Transverse colon (tissue), 4 donors: ENCODE measurements around the gene CPSF4L. TPM values are rescaled to one million over a fixed set of nuclear protein-coding genes. Genes with fewer than 3 reads are reported as not detected.

Source experiments
- DNase-seq: peaks from one replicate; pipeline ENCODE4 v3.0.0-alpha.2; 2019
- H3K27ac ChIP-seq, 4 donors: fragments of 200-600 bp; sonication (generic); 2 replicates each; pipeline ENCODE4 v1.5.1; 2016 to 2018; ENCODE audit warnings: inconsistent platforms in 4 of 4
- H3K27me3 ChIP-seq: fragments of 200-600 bp; sonication (generic); 2 replicates; pipeline ENCODE4 v1.5.1; 2017; ENCODE audit warnings: inconsistent platforms
- H3K36me3 ChIP-seq, 4 donors: fragments of 200-600 bp; sonication (generic); 2 replicates each; pipeline ENCODE4 v1.5.1; 2017 to 2019; ENCODE audit warnings: inconsistent platforms in 4 of 4
- H3K4me1 ChIP-seq, 4 donors: fragments of 200-600 bp; sonication (generic); 2 replicates each; pipeline ENCODE4 v1.5.1; 2017 to 2020; ENCODE audit warnings: inconsistent platforms in 4 of 4
- H3K4me3 ChIP-seq, 4 donors: fragments of 200-600 bp; sonication (generic); 1 replicate in 1 of 4; 2 replicates in 3 of 4; pipeline versions ENCODE4 v1.5.1 to v1.6.1; 2017 to 2019; ENCODE audit warnings: inconsistent platforms in 4 of 4
- H3K9me3 ChIP-seq, 2 donors: fragments of 200-600 bp; sonication (generic); 2 replicates each; pipeline ENCODE4 v1.5.1; 2017 to 2019; ENCODE audit warnings: inconsistent platforms in 2 of 2
- EP300 ChIP-seq: sonication (generic); formaldehyde crosslinking; IDR thresholded peaks from one replicate; pipeline ENCODE4 v1.6.1; 2017; ENCODE audit warnings: antibody characterized with exemption, low read depth
- POLR2A ChIP-seq: fragments of 450-650 bp; IDR thresholded peaks from one replicate; pipeline ENCODE4 v1.6.1; 2016; ENCODE audit warnings: antibody characterized with exemption, mild to moderate bottlenecking, moderate library complexity
- POLR2AphosphoS5 ChIP-seq, 3 donors: sonication (generic); formaldehyde crosslinking; IDR thresholded peaks; one replicate each; pipeline ENCODE4 v1.6.1; 2016; ENCODE audit warnings: antibody characterized with exemption in 3 of 3
- WGBS, 2 donors: methylation state at CpG; one replicate each; pipeline ENCODE4 v1.1.5; 2018; ENCODE audit warnings: low coverage in 1 of 2; 5-methylcytosine and 5-hydroxymethylcytosine counted together
- in situ Hi-C, 4 donors: fragments of 200-750 bp; cut with MboI; loops; one replicate each; pipeline versions ENCODE4 v1.15.0 to v1.15.1; 2017; ENCODE audit warnings: low sequenced_read_pairs in 3 of 4, low pct_ligation_motif_present in 1 of 4, low pct_unique_long_range_greater_than_20kb in 1 of 4
- intact Hi-C: fragments of 100-400 bp; cut with DNase I; formaldehyde crosslinking; loops from one replicate; pipeline ENCODE4 v1.15.1; 2023; ENCODE audit warnings: low total_unique reads
- total RNA-seq, 4 donors: library from RNA; depleted of rRNA; stranded (reverse); fragments of >200 nt; gene quantifications; one replicate each; pipeline ENCODE4 v1.1.0, GENCODE V29; 2016
- TF ChIP-seq, protein P1 (sequence below), 5 experiments: fragments of 200-600 bp in 3 of 5; fragments of 450-650 bp in 2 of 5; sonication (generic) in 3 of 5; IDR thresholded peaks; 1 replicate in 2 of 5; 2 replicates in 3 of 5; pipeline ENCODE4 v1.5.1; 2016 to 2017; ENCODE audit warnings: antibody characterized with exemption in 5 of 5, inconsistent platforms in 3 of 5, mild to moderate bottlenecking in 2 of 5, moderate library complexity in 1 of 5

CPSF4L gene
- total RNA-seq, 4 donors from 2014 or later = not detected

GRCh38 chr17:73201215-73202069 is 60.2 kb downstream of the CPSF4L start:
- Histone ChIP-seq H3K27me3 (no peaks in the 10 kb centered on the region), H3K4me1 (peaks cover 6 to 22% (median 18%) of the 10 kb centered on the region in 4 donors), H3K27ac (no peak overlapping the region), H3K36me3 (peaks cover 0 to 71% (median 34%) of the 10 kb centered on the region in 4 donors), H3K9me3 (no peaks in the 10 kb centered on the region), H3K4me3 (no peak overlapping the region)
- DNase-seq = no peak
- intact Hi-C loops (no loop called here), in situ Hi-C loops (no loop called here)
- WGBS, 2 donors = 88 to 92% methylated on average over 5 to 19 of the region's 19 CpGs
- TF ChIP-seq POLR2AphosphoS5 (IDR thresholded peaks at IDR 0.05) (no peak), POLR2A (no peak), EP300 (no peak)
- TF ChIP-seq, protein P1, sequence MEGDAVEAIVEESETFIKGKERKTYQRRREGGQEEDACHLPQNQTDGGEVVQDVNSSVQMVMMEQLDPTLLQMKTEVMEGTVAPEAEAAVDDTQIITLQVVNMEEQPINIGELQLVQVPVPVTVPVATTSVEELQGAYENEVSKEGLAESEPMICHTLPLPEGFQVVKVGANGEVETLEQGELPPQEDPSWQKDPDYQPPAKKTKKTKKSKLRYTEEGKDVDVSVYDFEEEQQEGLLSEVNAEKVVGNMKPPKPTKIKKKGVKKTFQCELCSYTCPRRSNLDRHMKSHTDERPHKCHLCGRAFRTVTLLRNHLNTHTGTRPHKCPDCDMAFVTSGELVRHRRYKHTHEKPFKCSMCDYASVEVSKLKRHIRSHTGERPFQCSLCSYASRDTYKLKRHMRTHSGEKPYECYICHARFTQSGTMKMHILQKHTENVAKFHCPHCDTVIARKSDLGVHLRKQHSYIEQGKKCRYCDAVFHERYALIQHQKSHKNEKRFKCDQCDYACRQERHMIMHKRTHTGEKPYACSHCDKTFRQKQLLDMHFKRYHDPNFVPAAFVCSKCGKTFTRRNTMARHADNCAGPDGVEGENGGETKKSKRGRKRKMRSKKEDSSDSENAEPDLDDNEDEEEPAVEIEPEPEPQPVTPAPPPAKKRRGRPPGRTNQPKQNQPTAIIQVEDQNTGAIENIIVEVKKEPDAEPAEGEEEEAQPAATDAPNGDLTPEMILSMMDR (IDR thresholded peaks at IDR 0.05) = no peak

DNA sequence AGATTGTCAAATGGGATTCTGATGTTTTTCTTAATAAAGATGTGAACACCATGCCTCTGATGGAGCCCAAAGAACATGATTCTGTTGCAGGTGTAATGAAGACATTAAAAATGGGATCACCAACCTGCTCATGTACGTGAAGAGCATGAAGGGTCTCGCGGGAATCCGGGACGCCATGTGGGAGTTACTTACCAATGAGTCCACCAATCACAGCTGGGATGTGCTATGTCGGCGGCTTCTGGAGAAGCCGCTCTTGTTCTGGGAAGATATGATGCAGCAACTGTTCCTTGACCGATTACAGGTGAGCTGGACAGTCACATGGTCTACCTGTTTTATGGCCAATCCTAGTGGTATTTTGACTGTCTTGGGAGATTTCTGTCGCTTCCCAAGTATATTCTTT is 61.2 kb downstream of the CPSF4L start:
- no peak overlapping the region for H3K27ac ChIP-seq
- no peaks in the 10 kb centered on the region for H3K9me3 ChIP-seq
- H3K4me3 ChIP-seq = no peak overlapping the region
- H3K27me3 ChIP-seq = no peaks in the 10 kb centered on the region
- in situ Hi-C loops (no loop called here), intact Hi-C loops (no loop called here)
- peaks cover 0 to 62% (median 32%) of the 10 kb centered on the region in 4 donors for H3K36me3 ChIP-seq
- no peak for DNase-seq
- TF ChIP-seq, protein P1 (IDR thresholded peaks at IDR 0.05) = no peak
- TF ChIP-seq POLR2AphosphoS5 (IDR thresholded peaks at IDR 0.05) (no peak), POLR2A (no peak), EP300 (no peak)
- H3K4me1 ChIP-seq = peaks cover 6 to 23% (median 20%) of the 10 kb centered on the region in 4 donors
- 89 to 97% methylated on average over 7 to 10 of the region's 10 CpGs for WGBS, 2 donors

GRCh38 chr17:73199751-73200317 is 61.8 kb downstream of the CPSF4L start:
- H3K4me3 ChIP-seq = no peak overlapping the region
- DNase-seq = no peak
- H3K27me3 ChIP-seq = no peaks in the 10 kb centered on the region
- TF ChIP-seq EP300 = no peak
- no peak for TF ChIP-seq POLR2AphosphoS5 (IDR thresholded peaks at IDR 0.05)
- TF ChIP-seq, protein P1 (IDR thresholded peaks at IDR 0.05) = no peak
- TF ChIP-seq POLR2A = no peak
- 89% methylated on average over 3 to 8 of the region's 8 CpGs for WGBS, 2 donors
- intact Hi-C loops = no loop called here
- H3K27ac ChIP-seq = no peak overlapping the region
- peaks cover 6 to 24% (median 20%) of the 10 kb centered on the region in 4 donors for H3K4me1 ChIP-seq
- H3K36me3 ChIP-seq = peaks cover 0 to 60% (median 30%) of the 10 kb centered on the region in 4 donors
- in situ Hi-C loops = loop anchor here in 3 of 4 donors (25.0 kb wide), 1 partner anchor 638 kb away; no protein-coding TSS in a partner anchor
- H3K9me3 ChIP-seq = no peaks in the 10 kb centered on the region

DNA sequence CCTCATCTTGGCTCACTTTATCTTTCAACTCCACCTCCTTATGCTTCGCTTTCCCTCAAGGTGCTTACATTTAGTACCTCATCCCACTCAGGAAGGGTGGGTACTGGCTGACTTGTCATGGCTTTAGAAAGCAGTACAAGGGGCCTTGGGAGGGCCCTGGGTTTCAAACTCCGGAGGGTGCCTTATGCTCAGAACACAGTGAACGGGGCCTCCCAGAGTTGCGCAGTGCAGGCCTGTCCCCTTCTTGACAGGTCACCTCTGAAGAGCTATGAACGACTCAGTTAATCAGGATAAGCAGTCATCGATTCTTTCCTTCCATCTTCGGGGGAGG is 62.8 kb downstream of the CPSF4L start:
- in situ Hi-C loops = loop anchor here in 3 of 4 donors (25.0 kb wide), 1 partner anchor 637 kb away; no protein-coding TSS in a partner anchor
- H3K4me1 ChIP-seq = peaks cover 6 to 26% (median 20%) of the 10 kb centered on the region in 4 donors
- H3K9me3 ChIP-seq = no peaks in the 10 kb centered on the region
- intact Hi-C loops = no loop called here
- no peaks in the 10 kb centered on the region for H3K27me3 ChIP-seq
- DNase-seq = no peak
- H3K27ac ChIP-seq = no peak overlapping the region
- no peak overlapping the region for H3K4me3 ChIP-seq
- TF ChIP-seq, protein P1 (IDR thresholded peaks at IDR 0.05) = no peak
- TF ChIP-seq POLR2AphosphoS5 (IDR thresholded peaks at IDR 0.05) (no peak), EP300 (no peak), POLR2A (no peak)
- WGBS, 2 donors = 92 to 95% methylated on average over 2 to 7 of the region's 7 CpGs
- peaks cover 0 to 57% (median 28%) of the 10 kb centered on the region in 4 donors for H3K36me3 ChIP-seq
